Activated CD4-positive, alpha-beta T cell treated with anti-CD3 and anti-CD28 coated beads for 24 hours (primary cell): ENCODE measurements around the gene ZNF718.
"Not testable (repeated sequence)": the region's sequence is repeated elsewhere in the genome, so short reads cannot be mapped to it uniquely, and the experiment has no call there.

Experiments used
- DNase-seq, 2 donors: peaks; one replicate each; pipeline ENCODE4 v3.0.0-alpha.2; 2020; ENCODE audit warnings: low read depth in 2 of 2

ZNF718 gene

DNA sequence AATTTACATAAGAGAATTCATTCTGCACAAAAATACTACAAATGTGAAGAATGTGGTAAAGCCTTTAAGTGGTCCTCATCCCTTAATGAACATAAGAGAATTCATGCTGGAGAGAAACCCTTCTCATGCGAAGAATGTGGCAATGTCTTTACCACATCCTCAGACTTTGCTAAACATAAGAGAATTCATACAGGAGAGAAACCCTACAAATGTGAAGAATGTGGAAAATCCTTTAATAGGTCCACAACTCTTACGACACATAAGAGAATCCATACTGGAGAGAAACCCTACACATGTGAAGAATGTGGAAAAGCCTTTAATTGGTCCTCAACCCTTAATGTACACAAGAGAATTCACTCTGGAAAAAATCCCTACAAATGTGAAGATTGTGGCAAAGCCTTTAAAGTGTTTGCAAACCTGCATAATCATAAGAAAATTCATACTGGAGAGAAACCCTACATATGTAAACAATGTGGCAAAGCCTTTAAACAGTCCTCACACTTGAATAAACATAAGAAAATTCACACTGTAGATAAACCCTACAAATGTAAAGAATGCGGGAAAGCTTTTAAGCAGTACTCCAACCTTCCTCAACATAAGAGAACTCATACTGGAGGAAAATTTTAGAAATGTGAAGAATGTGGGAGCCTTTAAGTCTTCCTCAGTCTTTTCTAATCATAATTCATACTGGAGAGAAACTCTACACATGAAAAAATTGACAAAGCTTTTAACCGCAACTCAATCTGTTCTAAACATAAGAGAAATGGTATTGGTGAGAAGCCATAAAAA lies 37.4 kb downstream of the ZNF718 start:
- no peak for DNase-seq

DNA sequence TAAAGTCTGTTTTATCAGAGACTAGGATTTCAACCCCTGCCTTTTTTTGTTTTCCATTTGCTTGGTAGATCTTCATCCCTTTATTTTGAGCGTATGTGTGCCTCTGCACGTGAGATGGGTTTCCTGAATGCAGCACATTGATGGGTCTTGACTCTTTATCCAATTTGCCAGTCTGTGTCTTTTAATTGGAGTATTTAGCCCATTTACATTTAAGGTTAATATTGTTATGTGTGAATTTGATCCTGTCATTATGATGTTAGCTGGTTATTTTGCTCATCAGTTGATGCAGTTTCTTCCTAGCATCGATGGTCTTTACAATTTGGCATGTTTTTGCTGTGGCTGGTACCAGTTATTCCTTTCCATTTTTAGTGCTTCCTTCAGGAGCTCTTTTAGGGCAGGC lies 45.3 kb downstream of the ZNF718 start:
- DNase-seq = not testable (repeated sequence)

DNA sequence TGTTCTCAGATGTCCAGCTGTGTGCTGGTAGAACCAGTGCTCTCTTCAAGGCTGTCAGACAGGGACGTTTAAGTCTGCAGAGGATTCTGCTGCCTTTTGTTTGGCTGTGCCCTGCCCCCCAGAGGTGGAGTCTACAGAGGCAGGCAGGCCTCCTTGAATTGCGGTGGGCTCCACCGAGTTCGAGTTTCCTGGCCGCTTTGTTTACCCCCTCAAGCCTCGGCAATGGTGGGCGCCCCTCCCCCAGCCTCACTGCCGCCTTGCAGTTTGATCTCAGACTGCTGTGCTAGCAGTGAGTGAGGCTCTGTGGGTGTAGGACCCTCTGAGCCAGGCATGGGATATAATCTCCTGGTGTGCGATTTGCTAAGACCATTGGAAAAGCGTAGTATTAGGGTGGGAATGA lies 47.0 kb downstream of the ZNF718 start:
- DNase-seq = not testable (repeated sequence)

DNA sequence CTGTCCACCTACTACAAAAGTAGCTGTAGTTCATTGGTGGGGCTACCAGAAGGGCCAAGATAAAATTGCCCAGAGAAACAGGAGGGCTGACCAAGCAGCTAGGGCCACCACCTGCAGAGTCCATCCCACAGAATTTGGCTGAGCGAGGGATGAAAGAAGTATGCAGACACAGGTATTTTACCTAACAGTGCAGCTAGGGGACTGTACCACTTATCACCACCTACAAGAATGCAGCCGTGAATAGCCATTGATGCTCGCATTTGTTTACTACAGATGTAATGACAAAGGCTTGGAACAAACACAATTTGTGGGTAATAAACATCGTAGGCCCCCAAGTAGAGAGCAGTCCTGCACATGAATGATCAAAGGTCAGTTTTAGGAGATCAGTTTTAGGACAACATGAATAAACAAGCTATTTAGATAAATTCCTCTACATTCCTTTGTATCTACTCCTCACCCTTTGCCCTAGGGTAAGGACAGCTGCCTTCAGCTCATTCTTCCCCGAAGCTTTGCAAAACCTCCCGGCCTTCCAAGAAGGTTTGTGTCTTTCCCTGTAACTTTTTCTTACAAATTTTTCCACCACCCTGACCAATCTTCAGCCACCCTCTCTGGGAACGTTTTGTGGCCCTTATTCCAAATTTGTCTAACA lies 49.5 kb downstream of the ZNF718 start:
- no peak for DNase-seq

DNA sequence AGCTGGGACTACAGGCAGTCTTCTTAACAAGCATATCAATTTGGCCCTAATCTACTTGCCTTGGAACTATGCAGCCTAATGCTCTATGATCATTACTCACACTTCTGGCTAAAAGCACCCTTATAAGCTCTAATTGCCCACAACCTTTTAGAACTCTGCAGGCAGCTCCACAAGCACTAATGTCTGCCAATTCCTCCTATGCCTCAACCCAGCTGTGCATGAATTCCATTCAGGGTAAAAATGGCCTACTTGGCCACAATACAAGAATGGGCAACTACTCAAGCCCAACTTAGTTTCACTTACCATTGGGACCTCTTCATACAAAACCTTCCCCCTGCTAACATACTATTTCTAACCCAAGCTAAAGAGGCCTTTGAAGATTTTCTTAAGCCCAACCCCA lies 51.7 kb downstream of the ZNF718 start:
- no peak for DNase-seq

DNA sequence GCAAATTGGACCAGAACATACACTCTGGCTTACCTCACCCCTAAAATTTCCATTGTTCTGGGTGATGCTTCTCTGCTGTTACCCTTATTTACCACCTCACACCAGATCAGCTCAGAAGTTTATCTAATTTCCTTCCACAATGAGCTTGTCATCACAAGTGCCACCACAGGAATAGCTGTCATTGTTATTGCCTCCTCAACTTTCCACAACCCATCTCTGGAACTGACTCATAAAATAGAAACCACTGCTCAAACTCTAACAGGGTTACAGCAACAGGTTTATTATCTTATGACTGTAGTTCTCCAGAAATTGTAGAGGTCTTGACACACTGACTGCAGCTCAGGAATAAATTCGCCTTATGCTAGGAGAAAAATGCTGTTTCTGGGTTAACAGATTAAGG lies 52.7 kb downstream of the ZNF718 start:
- no peak for DNase-seq

DNA sequence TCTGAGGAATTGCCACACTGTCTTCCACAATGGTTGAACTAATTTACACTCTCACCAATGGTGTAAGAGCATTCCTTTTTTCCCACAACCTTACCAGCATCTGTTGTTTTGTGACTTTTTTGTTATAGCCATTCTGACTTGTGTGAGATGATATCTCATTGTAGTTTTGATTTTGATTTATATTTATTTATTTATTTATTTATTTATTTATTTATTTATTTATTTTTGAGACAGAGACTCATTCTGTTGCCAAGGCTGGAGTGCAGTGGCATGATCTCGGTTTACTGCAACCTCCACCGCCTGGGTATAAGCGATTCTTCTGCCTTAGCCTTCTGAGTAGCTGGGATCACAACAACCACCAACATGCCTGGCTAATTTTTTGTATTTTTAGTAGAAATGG lies 57.9 kb downstream of the ZNF718 start:
- not testable (repeated sequence) for DNase-seq

DNA sequence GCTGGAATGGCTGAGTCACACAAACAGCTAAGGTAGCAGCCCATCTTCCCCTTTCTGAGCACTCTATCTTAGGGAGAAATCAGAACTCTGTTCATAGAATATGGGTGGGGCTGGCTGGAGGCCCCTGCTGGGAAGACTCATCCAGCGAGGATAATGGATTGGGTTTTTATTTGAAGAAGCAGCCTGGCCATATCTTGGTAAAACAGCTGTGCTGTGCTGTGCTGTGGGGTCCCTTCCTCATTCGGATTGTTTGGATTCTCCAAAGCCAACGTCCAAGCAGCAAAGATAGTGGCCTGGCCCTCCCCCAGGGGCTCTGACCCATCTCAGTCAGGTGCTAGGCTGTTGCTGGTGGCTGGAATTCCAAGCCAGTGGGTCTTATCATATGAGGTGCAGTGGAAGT lies 63.8 kb downstream of the ZNF718 start:
- DNase-seq = no peak

DNA sequence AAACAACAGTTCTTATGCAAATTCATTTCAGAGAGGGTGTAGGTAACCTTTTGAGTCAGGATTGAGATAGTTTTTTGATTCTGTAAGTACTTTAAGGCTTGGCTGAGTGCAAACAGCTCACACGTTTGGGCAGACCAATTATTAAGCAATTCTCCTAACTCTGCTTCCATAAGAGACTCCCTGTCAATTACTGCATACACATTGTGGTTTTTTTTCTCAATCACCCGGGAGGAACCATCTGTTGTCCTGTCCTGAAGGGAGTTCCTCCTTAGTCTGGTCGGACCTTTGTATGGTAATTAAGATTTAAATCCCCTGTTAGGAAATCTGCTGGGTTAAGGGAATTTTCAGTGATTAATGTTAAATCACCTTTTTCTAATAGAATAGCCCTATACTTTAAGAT lies 70.9 kb downstream of the ZNF718 start:
- not testable (repeated sequence) for DNase-seq

DNA sequence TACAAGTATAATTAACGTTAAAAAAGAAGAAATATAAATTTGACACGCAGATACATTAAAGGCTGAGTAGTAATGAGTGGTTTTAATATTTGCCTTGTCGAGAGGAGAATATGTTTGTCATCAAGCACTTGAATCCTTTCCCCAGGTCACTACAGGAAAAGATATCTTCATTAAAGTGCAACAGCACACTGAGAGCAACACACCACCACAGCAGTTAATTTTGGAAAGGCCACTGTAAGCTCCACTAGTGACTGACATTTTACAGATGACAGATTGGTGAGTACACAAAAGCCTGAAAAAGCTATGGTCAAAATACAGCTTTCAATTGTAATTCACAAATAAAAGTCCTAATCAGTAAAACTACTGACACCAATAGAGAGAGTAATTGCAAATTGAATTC lies 76.6 kb downstream of the ZNF718 start:
- no peak for DNase-seq

DNA sequence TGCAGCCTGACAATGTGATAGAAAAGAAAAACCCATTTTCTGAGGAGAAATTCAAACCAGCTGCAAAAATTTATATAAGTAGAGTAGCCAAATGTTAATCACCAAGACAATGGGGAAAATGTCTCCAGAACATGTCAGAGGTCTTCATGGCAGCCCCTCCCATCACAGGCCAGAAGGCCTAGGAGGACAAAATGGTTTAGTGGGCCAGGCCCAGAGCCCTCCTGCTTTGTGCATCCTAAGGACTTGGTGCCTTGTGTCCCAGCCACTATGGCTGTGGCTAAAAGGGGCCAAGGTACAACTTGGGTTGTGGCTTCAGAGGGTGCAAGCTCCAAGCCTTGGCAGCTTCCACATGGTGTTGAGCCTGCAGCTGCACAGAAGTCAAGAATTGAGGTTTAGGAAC lies 78.5 kb downstream of the ZNF718 start:
- not testable (repeated sequence) for DNase-seq

DNA sequence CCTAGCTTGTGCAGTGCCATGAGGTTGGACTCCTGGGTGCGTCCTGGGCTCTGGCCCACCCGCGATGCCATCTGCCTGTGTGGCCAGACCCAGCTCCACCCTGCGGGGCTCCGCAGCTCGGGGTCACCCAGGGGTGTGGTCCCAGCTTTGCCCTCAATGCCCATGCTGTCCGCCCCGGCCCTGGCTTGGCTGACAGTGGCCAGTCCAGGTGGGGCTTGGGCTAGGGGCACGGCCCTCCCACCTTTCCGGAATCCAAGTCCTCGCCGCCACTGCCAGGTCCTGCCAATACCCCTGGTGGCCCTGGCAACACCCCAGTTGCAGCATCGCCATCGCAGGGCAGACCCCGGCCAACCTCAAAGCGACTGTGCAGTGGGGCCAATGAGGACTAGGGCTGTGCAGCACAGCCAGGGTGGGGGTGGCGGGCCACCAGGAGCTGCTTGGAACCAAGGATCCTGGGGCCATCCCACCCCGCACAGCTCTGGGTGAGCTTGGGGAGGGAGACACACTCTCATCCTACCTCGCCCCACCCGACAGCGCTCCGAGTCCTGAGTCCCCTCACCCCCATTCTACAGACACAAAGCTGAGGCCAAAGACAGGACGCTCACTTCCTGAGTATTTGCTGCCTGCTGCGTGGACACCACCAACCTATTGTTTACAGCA lies 80.9 kb downstream of the ZNF718 start:
- DNase-seq = no peak

DNA sequence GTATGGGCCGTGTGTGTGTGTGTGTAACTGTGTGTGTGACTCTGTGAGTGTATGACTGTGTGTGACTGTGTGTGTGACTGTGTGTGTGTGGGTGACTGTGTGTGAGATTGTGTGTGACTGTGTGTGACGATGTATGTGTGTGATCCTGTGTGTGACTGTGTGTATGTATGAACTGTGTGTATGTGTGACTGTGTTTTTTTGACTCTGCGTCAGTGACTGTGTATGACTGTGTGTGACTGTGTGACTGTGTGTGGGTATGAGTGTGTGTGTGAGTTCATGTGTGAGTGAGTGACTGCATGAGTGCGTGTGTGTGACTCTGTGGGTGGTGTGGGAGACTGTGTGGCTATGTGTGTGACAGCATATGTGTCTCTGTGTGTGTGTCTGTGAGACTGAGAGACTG lies 81.8 kb downstream of the ZNF718 start:
- DNase-seq = no peak

DNA sequence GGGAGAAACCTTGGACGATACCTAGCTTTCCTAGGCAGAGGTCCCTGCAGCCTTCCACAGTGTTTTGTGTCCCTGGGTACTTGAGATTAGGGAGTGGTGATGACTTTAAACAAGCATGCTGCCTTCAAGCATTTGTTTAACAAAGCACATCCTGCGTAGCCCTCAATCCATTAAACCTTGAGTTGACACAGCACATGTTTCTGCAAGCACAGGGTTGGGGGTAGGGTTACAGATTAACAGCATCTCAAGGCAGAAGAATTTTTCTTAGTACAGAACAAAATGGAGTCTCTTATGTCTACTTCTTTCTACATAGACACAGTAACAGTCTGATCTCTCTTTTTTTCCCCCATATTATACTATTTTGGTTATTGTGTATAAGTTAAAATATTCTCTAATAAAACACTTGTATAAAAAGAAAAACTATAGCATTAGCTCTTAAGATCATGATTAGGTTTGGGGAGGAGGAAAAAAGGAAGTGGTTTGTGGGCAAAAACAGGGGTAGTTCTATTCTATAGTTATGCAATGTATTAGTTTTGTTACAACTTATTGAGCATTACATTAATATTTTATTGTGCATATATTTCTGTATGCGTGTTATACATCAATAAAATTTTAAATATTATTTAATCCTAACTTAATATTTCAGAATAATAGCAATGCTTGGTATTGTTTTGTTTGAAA lies 84.3 kb downstream of the ZNF718 start:
- not testable (repeated sequence) for DNase-seq

DNA sequence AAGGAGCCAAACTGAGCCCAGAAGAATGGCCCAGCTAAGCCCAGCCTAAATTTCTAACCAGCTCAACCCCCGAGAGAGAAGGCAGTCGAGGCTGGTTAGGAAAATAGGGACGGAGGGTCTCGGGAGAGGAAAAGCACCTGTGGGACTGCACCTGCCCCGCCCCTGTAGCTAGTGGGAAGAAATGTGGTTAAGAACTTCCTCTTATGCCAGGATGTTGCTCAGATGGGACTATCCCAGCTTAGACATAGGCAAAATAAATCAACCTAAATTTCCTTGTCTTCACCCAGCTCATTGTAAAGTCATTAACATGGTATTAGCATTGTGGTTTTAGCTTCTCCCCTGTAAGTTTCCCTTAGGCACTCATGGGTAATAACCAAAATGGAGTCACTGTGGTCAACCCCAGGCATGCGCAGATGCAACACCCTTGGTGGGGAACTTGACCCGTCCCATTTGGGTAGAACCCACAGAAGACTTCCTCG lies 86.8 kb downstream of the ZNF718 start:
- no peak for DNase-seq

DNA sequence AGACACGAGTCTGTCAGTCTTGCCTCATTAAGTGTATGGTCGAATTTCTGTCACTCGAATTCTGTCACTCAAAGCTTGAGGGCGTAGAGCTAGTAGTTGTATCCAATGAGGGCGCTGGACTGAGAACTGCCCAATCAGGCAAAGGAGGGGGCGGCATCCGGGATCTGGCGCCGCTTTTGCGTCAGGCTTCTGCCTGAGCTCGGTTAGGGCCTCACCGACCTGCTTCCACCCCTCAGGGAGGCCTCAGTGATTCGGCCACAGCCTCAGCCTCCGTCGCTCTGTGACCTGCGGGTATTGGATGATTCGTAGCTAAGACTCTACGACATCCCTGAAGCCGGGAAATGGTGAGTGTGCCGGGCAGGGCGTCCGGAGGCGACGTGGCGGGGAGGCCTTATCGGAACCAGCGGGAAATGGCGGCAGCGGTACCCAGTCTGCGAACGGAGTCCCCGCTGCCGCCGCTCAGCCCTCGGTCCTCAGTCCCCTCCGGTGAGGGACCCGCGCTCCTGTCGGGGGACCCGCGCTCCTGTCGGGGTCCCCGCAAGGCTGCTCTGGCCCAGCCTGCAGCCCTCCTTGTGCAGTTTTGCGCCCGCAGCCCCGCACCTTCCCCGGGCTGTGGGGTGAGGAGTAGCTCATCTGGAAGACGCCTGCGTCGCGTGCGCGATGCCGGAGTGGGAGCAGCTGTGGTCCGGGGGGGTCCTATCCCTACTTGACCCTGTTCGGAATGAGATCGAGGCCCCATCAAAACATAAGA lies 88.3 kb downstream of the ZNF718 start:
- no peak for DNase-seq

DNA sequence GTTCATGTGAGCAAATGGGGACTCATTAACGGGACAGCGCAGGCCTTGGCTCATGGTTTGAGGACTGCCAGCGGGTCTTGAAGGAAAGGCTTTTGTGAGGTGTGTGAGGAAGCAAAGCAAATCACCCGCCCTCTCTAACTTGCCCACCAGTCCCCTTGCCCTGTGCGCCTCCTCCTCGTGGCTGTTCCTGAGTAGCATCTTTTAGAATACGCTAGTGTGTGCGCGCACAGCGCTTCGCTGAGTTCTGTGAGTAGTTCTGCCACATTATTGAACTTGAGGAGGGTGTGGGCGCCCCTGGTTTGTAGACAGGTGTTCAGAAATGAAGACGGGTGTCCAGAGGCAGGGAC lies 88.9 kb downstream of the ZNF718 start:
- DNase-seq = not testable (repeated sequence)
